Measurements from ENCODE around the gene ARID1B. TPM values are rescaled to one million over a fixed set of nuclear protein-coding genes. Genes with fewer than 3 reads are reported as not detected.

The ARID1B gene
- total RNA-seq, 1 experiment from 2014 or later: 24.2 TPM

- Histone ChIP-seq H4K20me1 (ENCODE audit: low read length) (no peaks in the 10 kb centered on the region), H3K4me1 (ENCODE audit: insufficient read depth, low read length) (no peaks in the 10 kb centered on the region), H3K9ac (ENCODE audit: low read length) (no peak overlapping the region), H3K9me2 (replicated peaks; ENCODE audit: low read length) (no peaks in the 10 kb centered on the region), H3K4me2 (ENCODE audit: low read length) (no peak overlapping the region), H3K79me2 (ENCODE audit: low read length) (no peaks in the 10 kb centered on the region), H3K27me3 (ENCODE audit: low read length) (no peaks in the 10 kb centered on the region), H3K36me3 (ENCODE audit: low read depth, low read length) (peaks cover 4% of the 10 kb centered on the region; the same call in 1 of the 2 replicates), H3K27ac (ENCODE audit: low read length) (no peak overlapping the region), H3K4me3 (ENCODE audit: low read length) (no peak overlapping the region), H3F3A (ENCODE audit: low read length, unreplicated experiment) (no peaks in the 10 kb centered on the region), H3K9me3 (ENCODE audit: low read length) (no peaks in the 10 kb centered on the region), H2AFZ (ENCODE audit: low read length) (no peak overlapping the region)
- BruUV-seq (replicated peaks): no TSS peak
- no peak for DNase-seq
- ChIA-PET CTCF (no interaction called here), POLR2A (ENCODE audit: unreplicated experiment) (no interaction called here)
- no peak for TF ChIP-seq CTCF (conservative IDR thresholded peaks at IDR 0.05; ENCODE audit: low read depth, low read length)
- no peak for TF ChIP-seq EZH2phosphoT487 (IDR thresholded peaks at IDR 0.05; ENCODE audit: borderline replicate concordance, low read length)
- TF ChIP-seq EZH2 (IDR thresholded peaks at IDR 0.05; ENCODE audit: low read length, unreplicated experiment): no peak
- no peak for ATAC-seq
- intact Hi-C loops (cut with micrococcal nuclease): no loop called here
Measured at GRCh38 chr6:157207521-157208076, 430.4 kb downstream of the ARID1B start.

GRCh38 chr6:157209865-157210530 is 432.8 kb downstream of the ARID1B start:
- H3K4me2 ChIP-seq (ENCODE audit: low read length): no peak overlapping the region
- no peaks in the 10 kb centered on the region for H3K79me2 ChIP-seq (ENCODE audit: low read length)
- no peaks in the 10 kb centered on the region for H3K9me2 ChIP-seq (replicated peaks; ENCODE audit: low read length)
- no TSS peak for BruUV-seq (replicated peaks)
- intact Hi-C loops (cut with micrococcal nuclease): no loop called here
- H3K9ac ChIP-seq (ENCODE audit: low read length): no peak overlapping the region
- POLR2A ChIA-PET (ENCODE audit: unreplicated experiment): no interaction called here
- CTCF ChIA-PET: no interaction called here
- H3F3A ChIP-seq (ENCODE audit: low read length, unreplicated experiment): no peaks in the 10 kb centered on the region
- H2AFZ ChIP-seq (ENCODE audit: low read length): no peak overlapping the region
- ATAC-seq (no peak), DNase-seq (no peak)
- TF ChIP-seq EZH2phosphoT487 (IDR thresholded peaks at IDR 0.05; ENCODE audit: borderline replicate concordance, low read length) (no peak), EZH2 (IDR thresholded peaks at IDR 0.05; ENCODE audit: low read length, unreplicated experiment) (no peak), CTCF (conservative IDR thresholded peaks at IDR 0.05; ENCODE audit: low read depth, low read length) (no peak)
- H3K9me3 ChIP-seq (ENCODE audit: low read length): no peaks in the 10 kb centered on the region
- no peak overlapping the region for H3K27ac ChIP-seq (ENCODE audit: low read length)
- no peaks in the 10 kb centered on the region; the same call in 1 of the 2 replicates for H3K36me3 ChIP-seq (ENCODE audit: low read depth, low read length)
- no peak overlapping the region for H3K4me3 ChIP-seq (ENCODE audit: low read length)
- H4K20me1 ChIP-seq (ENCODE audit: low read length): no peaks in the 10 kb centered on the region
- no peaks in the 10 kb centered on the region for H3K27me3 ChIP-seq (ENCODE audit: low read length)
- H3K4me1 ChIP-seq (ENCODE audit: insufficient read depth, low read length): no peaks in the 10 kb centered on the region

- CTCF ChIA-PET: no interaction called here
Measured at GRCh38 chr6:157210954-157211353, 433.8 kb downstream of the ARID1B start.

More at GRCh38 chr6:157210954-157211353, 433.8 kb downstream of the ARID1B start:
- no peak for DNase-seq
- Histone ChIP-seq H3K9ac (ENCODE audit: low read length) (no peak overlapping the region), H4K20me1 (ENCODE audit: low read length) (no peaks in the 10 kb centered on the region), H3K4me3 (ENCODE audit: low read length) (no peak overlapping the region), H2AFZ (ENCODE audit: low read length) (no peak overlapping the region), H3K4me1 (ENCODE audit: insufficient read depth, low read length) (no peaks in the 10 kb centered on the region), H3K9me3 (ENCODE audit: low read length) (no peaks in the 10 kb centered on the region), H3K9me2 (replicated peaks; ENCODE audit: low read length) (no peaks in the 10 kb centered on the region), H3K27me3 (ENCODE audit: low read length) (no peaks in the 10 kb centered on the region), H3F3A (ENCODE audit: low read length, unreplicated experiment) (no peaks in the 10 kb centered on the region), H3K27ac (ENCODE audit: low read length) (no peak overlapping the region), H3K79me2 (ENCODE audit: low read length) (no peaks in the 10 kb centered on the region), H3K36me3 (ENCODE audit: low read depth, low read length) (no peaks in the 10 kb centered on the region; the same call in 1 of the 2 replicates), H3K4me2 (ENCODE audit: low read length) (no peak overlapping the region)
- no peak for TF ChIP-seq EZH2phosphoT487 (IDR thresholded peaks at IDR 0.05; ENCODE audit: borderline replicate concordance, low read length)
- no peak for TF ChIP-seq EZH2 (IDR thresholded peaks at IDR 0.05; ENCODE audit: low read length, unreplicated experiment)
- TF ChIP-seq CTCF (conservative IDR thresholded peaks at IDR 0.05; ENCODE audit: low read depth, low read length): no peak
- POLR2A ChIA-PET (ENCODE audit: unreplicated experiment): no interaction called here
- no peak for ATAC-seq
- BruUV-seq (replicated peaks): no TSS peak
- intact Hi-C loops (cut with micrococcal nuclease): no loop called here
